Activated T-helper 17 cell treated with anti-CD3 and anti-CD28 coated beads, Interleukin-2, amount 50 U/mL, for 72 hours (primary cell): ENCODE results near the gene NCR3LG1. TPM values are rescaled to one million over a fixed set of nuclear protein-coding genes. Genes with fewer than 3 reads are reported as not detected.
"Not testable (repeated sequence)": the region's sequence is repeated elsewhere in the genome, so short reads cannot be mapped to it uniquely, and the experiment has no call there.

Experiments
- ATAC-seq: fragments of 150-1000 bp; cut with Tn5 transposase; replicated peaks from 2 replicates; pipeline ENCODE4 v1.10.0; 2021; ENCODE audit warnings: mild to moderate bottlenecking, moderate library complexity
- H3K27ac Mint-ChIP-seq: one replicate; pipeline ENCODE4 v1.8.0; 2022; ENCODE audit warnings: mixed read lengths
- H3K27me3 Mint-ChIP-seq: one replicate; pipeline ENCODE4 v1.8.0; 2022; ENCODE audit warnings: mixed read lengths
- H3K36me3 Mint-ChIP-seq: one replicate; pipeline ENCODE4 v1.8.0; 2022; ENCODE audit warnings: low read depth, mild to moderate bottlenecking, mixed read lengths
- H3K4me1 Mint-ChIP-seq: one replicate; pipeline ENCODE4 v1.8.0; 2022; ENCODE audit warnings: mixed read lengths
- H3K4me3 Mint-ChIP-seq: one replicate; pipeline ENCODE4 v1.8.0; 2022; ENCODE audit warnings: mild to moderate bottlenecking, mixed read lengths
- H3K9me3 Mint-ChIP-seq: one replicate; pipeline ENCODE4 v1.8.0; 2022; ENCODE audit warnings: mixed read lengths
- total RNA-seq, 2 donors: library from RNA; stranded (reverse); gene quantifications; one replicate each; pipeline ENCODE4 v1.2.3, GENCODE V29; 2022

The NCR3LG1 gene
- total RNA-seq, 2 donors from 2014 or later = 0.73 to 0.95 TPM

DNA sequence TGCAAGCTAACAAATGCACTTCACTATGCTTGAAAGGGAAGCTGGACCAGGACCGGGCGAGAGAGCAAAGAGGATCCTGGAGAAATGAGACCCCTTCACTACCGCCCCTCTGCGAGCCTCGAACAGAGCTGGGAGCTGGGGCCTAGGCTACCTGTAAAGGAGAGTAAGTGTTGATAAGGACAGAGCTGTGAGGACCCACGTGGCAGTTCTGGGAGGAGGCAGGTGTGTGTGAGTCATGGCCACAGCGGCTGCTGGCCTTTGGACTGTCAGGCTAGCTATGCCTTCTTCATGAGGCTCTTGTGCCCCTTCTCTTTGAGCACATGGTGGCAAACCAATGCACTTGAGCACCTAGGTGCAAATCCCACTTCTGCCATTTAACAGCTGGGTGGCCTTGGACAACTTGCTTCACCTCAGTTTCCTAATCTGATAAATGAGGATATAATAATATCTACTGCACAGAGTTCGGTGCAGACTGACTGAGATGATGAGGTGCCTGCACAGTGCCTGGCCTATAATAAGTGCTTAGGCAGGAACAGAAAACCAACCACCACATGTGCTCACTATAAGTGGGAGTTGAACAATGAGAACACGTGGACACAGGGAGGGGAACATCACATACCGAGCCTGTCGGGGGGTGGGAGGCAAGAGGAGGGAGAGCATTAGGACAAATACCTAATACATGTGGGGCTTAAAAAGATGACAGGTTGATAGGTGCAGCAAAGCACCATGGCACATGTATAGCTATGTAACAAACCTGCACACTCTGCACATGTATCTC lies 72.1 kb downstream of the NCR3LG1 start:
- ATAC-seq = no peak
- no peaks in the 10 kb centered on the region for H3K36me3 Mint-ChIP-seq
- no peaks in the 10 kb centered on the region for H3K4me1 Mint-ChIP-seq
- no peak overlapping the region for H3K27ac Mint-ChIP-seq
- no peak overlapping the region for H3K4me3 Mint-ChIP-seq
- H3K9me3 Mint-ChIP-seq = no peaks in the 10 kb centered on the region
- peaks cover 33% of the 10 kb centered on the region for H3K27me3 Mint-ChIP-seq

DNA sequence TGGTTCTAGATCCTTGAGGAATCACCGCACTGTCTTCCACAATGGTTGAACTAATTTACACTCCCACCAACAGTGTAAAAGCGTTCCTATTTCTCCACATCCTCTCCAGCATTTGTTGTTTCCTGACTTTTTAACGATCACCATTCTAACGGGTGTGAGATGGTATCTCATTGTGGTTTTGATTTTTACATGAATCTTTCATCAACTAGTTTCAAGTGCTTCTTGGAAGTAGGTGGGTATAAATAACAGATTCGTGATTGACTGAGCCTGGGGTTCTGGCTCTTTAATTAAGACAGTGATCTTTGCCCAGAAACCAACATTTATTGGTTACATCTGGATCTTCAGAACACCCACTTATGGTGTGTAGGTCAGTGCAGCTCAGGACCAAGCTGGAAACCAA lies 74.6 kb downstream of the NCR3LG1 start:
- H3K9me3 Mint-ChIP-seq, H3K4me3 Mint-ChIP-seq, H3K4me1 Mint-ChIP-seq, H3K27ac Mint-ChIP-seq, ATAC-seq, H3K36me3 Mint-ChIP-seq: not testable (repeated sequence)
- H3K27me3 Mint-ChIP-seq = peaks cover 20% of the 10 kb centered on the region

Other genes starting within 250 kb of the NCR3LG1 start
- 10 to 100 TPM; 22.3 to 40.4 TPM for gene PIK3C2A, start 143.8 kb upstream of the NCR3LG1 start, total RNA-seq
- 10 to 100 TPM; 28.3 to 39.0 TPM for gene NUCB2, start 75.1 kb upstream of the NCR3LG1 start, total RNA-seq
- gene KCNJ11, start 36.9 kb downstream of the NCR3LG1 start, total RNA-seq = under 1 TPM in 1 of 2 donors, not detected in 1; 0.32 TPM
- not detected for gene ABCC8, start 125.0 kb downstream of the NCR3LG1 start, total RNA-seq
- not detected for gene USH1C, start 192.6 kb downstream of the NCR3LG1 start, total RNA-seq
- not detected for gene OTOG, start 195.5 kb downstream of the NCR3LG1 start, total RNA-seq